PC-9 (cell line): ENCODE measurements around the gene CGB3. TPM values are rescaled to one million over a fixed set of nuclear protein-coding genes. Genes with fewer than 3 reads are reported as not detected.

Experiments used
- BruUV-seq: library from RNA; stranded (reverse); fragments of 400-500 nt; replicated peaks from 2 replicates; lab custom pipeline; 2021; lab: Mats Ljungman, UMichigan
- CTCF ChIA-PET: fragments of 300-600 bp; sonication (Branson Sonifier 250); formaldehyde crosslinking; loops from one replicate; lab custom pipeline; 2022; ENCODE audit warnings: antibody characterized with exemption; lab: Charles Lee
- POLR2A ChIA-PET: fragments of 300-600 bp; sonication (Branson Sonifier 250); formaldehyde crosslinking; loops from one replicate; lab custom pipeline; 2022; ENCODE audit warnings: antibody characterized with exemption; ENCODE audit not compliant: unreplicated experiment; lab: Charles Lee
- DNase-seq, 2 experiments: peaks; one replicate each; pipeline versions ENCODE4 v3.0.0 to v3.0.0-alpha.2; 2015 to 2022; ENCODE audit warnings: mixed read lengths in 1 of 2
- H2AFZ ChIP-seq: fragments of 200-600 bp; sonication (generic); 2 replicates; pipeline ENCODE4 v1.8.1; 2017; ENCODE audit warnings: antibody characterized with exemption
- H3F3A ChIP-seq: fragments of 200-600 bp; sonication (generic); 2 replicates; pipeline ENCODE4 v1.8.1; 2017; ENCODE audit warnings: antibody characterized with exemption, mild to moderate bottlenecking, low read depth; ENCODE audit not compliant: insufficient read depth
- H3K27ac ChIP-seq: fragments of 200-600 bp; sonication (generic); 2 replicates; pipeline ENCODE4 v1.6.1; 2016; ENCODE audit warnings: mixed run types
- H3K27me3 ChIP-seq: fragments of 200-600 bp; sonication (generic); 2 replicates; pipeline ENCODE4 v1.6.1; 2016; ENCODE audit warnings: low read depth, mixed run types; ENCODE audit not compliant: insufficient read depth
- H3K36me3 ChIP-seq: fragments of 200-600 bp; sonication (generic); 2 replicates; pipeline ENCODE4 v1.6.1; 2016; ENCODE audit warnings: low read depth, mixed run types
- H3K4me1 ChIP-seq: fragments of 200-600 bp; sonication (generic); replicated peaks from 2 replicates; pipeline ENCODE4 v1.6.1; 2016; ENCODE audit warnings: mixed run types; ENCODE audit not compliant: insufficient read depth
- H3K4me2 ChIP-seq: fragments of 200-600 bp; sonication (generic); 2 replicates; pipeline ENCODE4 v1.6.1; 2017; ENCODE audit warnings: mixed run types
- H3K4me3 ChIP-seq: fragments of 200-600 bp; sonication (generic); 2 replicates; pipeline ENCODE4 v1.6.1; 2016; ENCODE audit warnings: mixed run types
- H3K79me2 ChIP-seq: fragments of 200-600 bp; sonication (generic); 2 replicates; pipeline ENCODE4 v1.6.1; 2017; ENCODE audit warnings: low read depth, mixed run types
- H3K9me2 ChIP-seq: fragments of 200-600 bp; sonication (generic); 2 replicates; pipeline ENCODE4 v1.8.1; 2017; ENCODE audit warnings: mild to moderate bottlenecking; ENCODE audit not compliant: insufficient read depth
- H3K9me3 ChIP-seq: fragments of 200-600 bp; sonication (generic); 2 replicates; pipeline ENCODE4 v1.8.1; 2016; ENCODE audit warnings: low read depth; ENCODE audit not compliant: insufficient read depth
- H4K20me1 ChIP-seq: fragments of 200-600 bp; sonication (generic); 2 replicates; pipeline ENCODE4 v1.8.1; 2017; ENCODE audit not compliant: insufficient read depth
- CTCF ChIP-seq: fragments of 200-600 bp; sonication (generic); conservative IDR thresholded peaks from 2 replicates; pipeline ENCODE4 v1.6.1; 2017; ENCODE audit warnings: mixed run types, antibody characterized with exemption, mild to moderate bottlenecking, moderate library complexity
- EZH2 ChIP-seq: fragments of 200-600 bp; sonication (generic); IDR thresholded peaks from 2 replicates; pipeline ENCODE4 v1.8.0; 2017; ENCODE audit warnings: antibody characterized with exemption, low read depth
- intact Hi-C: fragments of 100-400 bp; cut with micrococcal nuclease; formaldehyde crosslinking; loops from one replicate; pipeline ENCODE4 v1.10.0; 2022; ENCODE audit not compliant: unreplicated experiment
- total RNA-seq: library from RNA; stranded (reverse); gene quantifications from 2 replicates; pipeline ENCODE4 v1.2.3, GENCODE V29; 2021

Gene CGB3
- total RNA-seq, 1 experiment from 2014 or later, result not detected

- peaks cover 7% of the 10 kb centered on the region; the same call in 1 of the 2 replicates for H3K36me3 ChIP-seq
- ChIA-PET CTCF (interaction anchor here (0.6 kb wide), 2 partner anchors 44 to 120 kb away, joined by 3 to 8 read pairs; no protein-coding TSS in a partner anchor), POLR2A (no interaction called here)
- H3F3A ChIP-seq, result peaks cover 12% of the 10 kb centered on the region
- intact Hi-C loops, result no loop called here
- H3K9me2 ChIP-seq, result no peaks in the 10 kb centered on the region
- H3K79me2 ChIP-seq, result peaks cover 7% of the 10 kb centered on the region
- no peak for TF ChIP-seq CTCF
- no peak for TF ChIP-seq EZH2
- no TSS peak for BruUV-seq
- no peak overlapping the region for H3K4me2 ChIP-seq
- no peaks in the 10 kb centered on the region for H3K9me3 ChIP-seq
- no peaks in the 10 kb centered on the region for H3K4me1 ChIP-seq
- no peak for DNase-seq
- no peak overlapping the region for H3K4me3 ChIP-seq
- no peaks in the 10 kb centered on the region for H3K27me3 ChIP-seq
- H3K27ac ChIP-seq, result no peak overlapping the region
- H2AFZ ChIP-seq, result no peak overlapping the region
- H4K20me1 ChIP-seq, result no peaks in the 10 kb centered on the region; the same call in 1 of the 2 replicates
These were observed 38.4 kb downstream of the CGB3 start for GRCh38 chr19:48985711-48986110.

GRCh38 chr19:48982280-48982679 lies 41.9 kb downstream of the CGB3 start:
- Histone ChIP-seq H3F3A (peaks cover 33% of the 10 kb centered on the region), H3K27ac (no peak overlapping the region), H4K20me1 (no peaks in the 10 kb centered on the region; the same call in 1 of the 2 replicates), H2AFZ (no peak overlapping the region), H3K36me3 (peaks cover 7% of the 10 kb centered on the region; the same call in 1 of the 2 replicates), H3K9me3 (no peaks in the 10 kb centered on the region), H3K79me2 (no peaks in the 10 kb centered on the region), H3K4me3 (no peak overlapping the region), H3K4me2 (no peak overlapping the region), H3K9me2 (no peaks in the 10 kb centered on the region), H3K27me3 (no peaks in the 10 kb centered on the region), H3K4me1 (no peaks in the 10 kb centered on the region)
- DNase-seq, result no peak
- TF ChIP-seq CTCF, result no peak
- TF ChIP-seq EZH2, result no peak
- intact Hi-C loops, result no loop called here
- no TSS peak for BruUV-seq
- POLR2A ChIA-PET, result no interaction called here
- CTCF ChIA-PET, result no interaction called here

DNA sequence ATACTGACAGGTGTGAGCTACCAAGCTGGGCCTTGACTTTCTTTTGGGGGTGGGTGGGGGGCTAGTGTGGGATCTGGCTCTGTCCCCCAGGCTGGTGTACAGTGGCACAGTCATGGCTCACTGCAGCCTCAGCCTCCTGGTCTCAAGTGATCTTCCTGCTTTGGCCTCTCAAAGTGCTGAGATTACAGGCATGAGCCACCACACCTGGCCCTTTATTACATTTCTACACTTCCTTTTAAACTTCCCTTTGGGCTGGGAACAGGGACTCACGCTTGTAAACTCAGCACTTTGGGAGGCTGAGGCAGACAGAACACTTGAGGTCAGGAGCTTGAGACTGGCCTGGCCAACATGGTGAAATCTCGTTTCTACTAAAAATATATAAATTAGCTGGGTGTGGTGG lies 47.1 kb downstream of the CGB3 start:
- TF ChIP-seq CTCF (no peak), EZH2 (no peak)
- Histone ChIP-seq H3K4me3 (no peak overlapping the region), H3K4me1 (no peaks in the 10 kb centered on the region), H3K27ac (no peak overlapping the region), H2AFZ (no peak overlapping the region), H3K4me2 (no peak overlapping the region), H3K27me3 (no peaks in the 10 kb centered on the region), H3K9me2 (no peaks in the 10 kb centered on the region), H4K20me1 (no peaks in the 10 kb centered on the region), H3K9me3 (no peaks in the 10 kb centered on the region), H3K79me2 (no peaks in the 10 kb centered on the region), H3K36me3 (peaks cover 7% of the 10 kb centered on the region; the same call in 1 of the 2 replicates), H3F3A (peaks cover 23% of the 10 kb centered on the region; the same call in 1 of the 2 replicates)
- BruUV-seq, result no TSS peak
- CTCF ChIA-PET, result interaction anchor here (0.6 kb wide), 1 partner anchor 27 kb away, joined by 5 read pairs; no protein-coding TSS in a partner anchor
- intact Hi-C loops, result no loop called here
- no peak for DNase-seq
- POLR2A ChIA-PET, result no interaction called here
